Naive B cell (primary cell): ENCODE data around the gene LGALS16. TPM values are rescaled to one million over a fixed set of nuclear protein-coding genes. Genes with fewer than 3 reads are reported as not detected.

Experiments used
- ATAC-seq, 2 donors: fragments of 150-1000 bp; cut with Tn5 transposase; 2 replicates each; pipeline ENCODE4 v1.10.0; 2021; ENCODE audit warnings: low read depth in 2 of 2, mild to moderate bottlenecking in 2 of 2, moderate library complexity in 2 of 2
- DNase-seq: peaks from one replicate; pipeline ENCODE4 v3.0.0; 2022
- H3K27ac Mint-ChIP-seq, 6 donors: one replicate each; pipeline ENCODE4 v1.8.0; 2020 to 2022; ENCODE audit warnings: mild to moderate bottlenecking in 6 of 6, mixed read lengths in 6 of 6, moderate library complexity in 5 of 6, inconsistent platforms in 2 of 6
- H3K27me3 Mint-ChIP-seq, 3 donors: one replicate each; pipeline ENCODE4 v1.8.0; 2021 to 2022; ENCODE audit warnings: mixed read lengths in 3 of 3, mild to moderate bottlenecking in 1 of 3
- H3K36me3 Mint-ChIP-seq, 2 donors: one replicate each; pipeline ENCODE4 v1.8.0; 2020 to 2022; ENCODE audit warnings: mixed read lengths in 2 of 2, inconsistent platforms in 1 of 2, mild to moderate bottlenecking in 1 of 2
- H3K4me1 Mint-ChIP-seq, 3 donors: one replicate each; pipeline ENCODE4 v1.8.0; 2020 to 2022; ENCODE audit warnings: mixed read lengths in 3 of 3, inconsistent platforms in 1 of 3, mild to moderate bottlenecking in 1 of 3, moderate library complexity in 1 of 3
- H3K4me3 Mint-ChIP-seq, 8 donors: one replicate each; pipeline ENCODE4 v1.8.0; 2020 to 2022; ENCODE audit warnings: mild to moderate bottlenecking in 8 of 8, mixed read lengths in 8 of 8, moderate library complexity in 8 of 8, inconsistent platforms in 2 of 8
- H3K9me3 Mint-ChIP-seq, 7 donors: one replicate each; pipeline ENCODE4 v1.8.0; 2020 to 2022; ENCODE audit warnings: mixed read lengths in 7 of 7, mild to moderate bottlenecking in 5 of 7, inconsistent platforms in 2 of 7, moderate library complexity in 1 of 7
- polyA plus RNA-seq, 6 donors: library from polyadenylated mRNA; unstranded; fragments of 300-500 nt; fragmentation: Illumina TruSeq; gene quantifications; one replicate each; pipeline ENCODE4 v1.2.3, GENCODE V29; 2021; ENCODE audit warnings: low read depth in 6 of 6

Gene LGALS16
- polyA plus RNA-seq, 6 donors from 2014 or later, result not detected

- no peak for ATAC-seq
Measured at GRCh38 chr19:39709026-39709872, 53.5 kb downstream of the LGALS16 start.

More at GRCh38 chr19:39709026-39709872, 53.5 kb downstream of the LGALS16 start:
- no peak for DNase-seq
- H3K36me3 Mint-ChIP-seq, result no peaks in the 10 kb centered on the region
- H3K27ac Mint-ChIP-seq, result peak overlapping the region in 1 of 6 donors; percentile 24
- H3K4me1 Mint-ChIP-seq, result no peaks in the 10 kb centered on the region
- peaks cover 0 to 21% (median 7%) of the 10 kb centered on the region in 7 donors for H3K9me3 Mint-ChIP-seq
- H3K4me3 Mint-ChIP-seq, result no peak overlapping the region
- peaks cover 19 to 34% (median 33%) of the 10 kb centered on the region in 3 donors for H3K27me3 Mint-ChIP-seq

Other genes starting within 250 kb of the LGALS16 start
- 100 to 1,000 TPM; 291 to 784 (median 445) TPM for gene ZFP36, start 249.1 kb upstream of the LGALS16 start, polyA plus RNA-seq
- gene PLEKHG2, start 243.2 kb upstream of the LGALS16 start, polyA plus RNA-seq, result 1 to 10 TPM in 5 of 6 donors, not detected in 1; 2.5 to 8.3 (median 4.7) TPM
- 1,000 to 10,000 TPM; 1,393 to 2,131 (median 1,793) TPM for gene RPS16, start 220.0 kb upstream of the LGALS16 start, polyA plus RNA-seq
- gene SUPT5H, start 210.3 kb upstream of the LGALS16 start, polyA plus RNA-seq, result 100 to 1,000 TPM in 1 of 6 donors, 10 to 100 TPM in 5; 48.1 to 119 (median 81.6) TPM
- gene TIMM50, start 175.1 kb upstream of the LGALS16 start, polyA plus RNA-seq, result 10 to 100 TPM; 35.4 to 41.9 (median 37.0) TPM
- gene DLL3, start 157.0 kb upstream of the LGALS16 start, polyA plus RNA-seq, result under 1 TPM in 4 of 6 donors, not detected in 2; 0.20 to 0.89 (median 0.55) TPM
- gene SELENOV, start 140.8 kb upstream of the LGALS16 start, polyA plus RNA-seq, result not detected
- gene EID2B, start 123.1 kb upstream of the LGALS16 start, polyA plus RNA-seq, result 1 to 10 TPM; 3.6 to 9.9 (median 7.2) TPM
- gene EID2, start 115.8 kb upstream of the LGALS16 start, polyA plus RNA-seq, result 10 to 100 TPM in 4 of 6 donors, 1 to 10 TPM in 1, not detected in 1; 9.4 to 22.9 (median 17.3) TPM
- not detected for gene LGALS13, start 53.4 kb upstream of the LGALS16 start, polyA plus RNA-seq
- not detected for gene LGALS14, start 48.6 kb downstream of the LGALS16 start, polyA plus RNA-seq
- gene CLC, start 82.1 kb downstream of the LGALS16 start, polyA plus RNA-seq, result 1 to 10 TPM in 1 of 6 donors, not detected in 5; 2.1 TPM
- gene LEUTX, start 122.9 kb downstream of the LGALS16 start, polyA plus RNA-seq, result not detected
- gene DYRK1B, start 178.2 kb downstream of the LGALS16 start, polyA plus RNA-seq, result 10 to 100 TPM in 4 of 6 donors, 1 to 10 TPM in 2; 8.8 to 15.9 (median 10.5) TPM
- 100 to 1,000 TPM; 169 to 203 (median 179) TPM for gene FBL, start 190.5 kb downstream of the LGALS16 start, polyA plus RNA-seq